HCT116 (cell line): ENCODE data around the gene LCN9. TPM values are rescaled to one million over a fixed set of nuclear protein-coding genes. Genes with fewer than 3 reads are reported as not detected.

Experiments used
- ATAC-seq: fragments of 200-7000 bp; cut with Tn5 transposase; 2 replicates; pipeline ENCODE4 v1.9.1; 2020; ENCODE audit warnings: mild to moderate bottlenecking, moderate library complexity
- BruUV-seq: library from RNA; stranded (reverse); fragments of 400-500 nt; replicated peaks from 2 replicates; lab custom pipeline; 2021; lab: Mats Ljungman, UMichigan
- CTCF ChIA-PET: fragments of 300-600 bp; sonication (Branson Sonifier 250); formaldehyde crosslinking; loops from one replicate; lab custom pipeline; 2021; ENCODE audit warnings: antibody characterized with exemption; lab: Charles Lee
- POLR2A ChIA-PET: fragments of 300-600, 350-600 bp; sonication (Branson Sonifier 250); formaldehyde crosslinking; loops from one replicate; lab custom pipeline; 2021; ENCODE audit warnings: antibody characterized with exemption; lab: Charles Lee
- RAD21 ChIA-PET, 2 experiments: fragments of 300-600 bp; sonication (Branson Sonifier 250); formaldehyde crosslinking; loops; one replicate each; lab custom pipeline; 2023; ENCODE audit warnings: low total read pairs in 2 of 2; ENCODE audit not compliant: uncharacterized antibody in 2 of 2, unreplicated experiment in 2 of 2, low non-redundant PET in 1 of 2; lab: Charles Lee
- DNase-seq: peaks from one replicate; pipeline ENCODE4 v3.0.0-alpha.2; 2010; ENCODE audit warnings: low read depth, low spot score
- H2AFZ ChIP-seq: fragments of 200-600 bp; shearing (Covaris generic), sonication (generic); 2 replicates; pipeline ENCODE4 v1.6.1; 2017; ENCODE audit warnings: low read depth, mixed run types, mixed read lengths, antibody characterized with exemption, low read length; ENCODE audit not compliant: poor library complexity, severe bottlenecking
- H3K27ac ChIP-seq: 2 replicates; pipeline ENCODE4 v1.5.1; 2012; ENCODE audit warnings: low read depth, low read length
- H3K27me3 ChIP-seq: fragments of 200-600 bp; sonication (generic); 2 replicates; pipeline ENCODE4 v1.6.1; 2016; ENCODE audit warnings: mixed run types, low read length, mixed read lengths; ENCODE audit not compliant: insufficient read depth
- H3K36me3 ChIP-seq, 2 experiments: fragments of 200-500 bp in 1 of 2; fragments of 200-600 bp in 1 of 2; sonication (Bioruptor generic) in 1 of 2; sonication (generic) in 1 of 2; 2 replicates each; pipeline versions ENCODE4 v1.5.1 to v1.6.1; 2014 to 2016; ENCODE audit warnings: low read length in 2 of 2, inconsistent platforms in 1 of 2, mixed read lengths in 1 of 2, mixed run types in 1 of 2; ENCODE audit not compliant: insufficient read depth in 2 of 2, control insufficient read depth in 1 of 2
- H3K4me1 ChIP-seq, 2 experiments: fragments of 200-600 bp in 1 of 2; sonication (generic) in 1 of 2; 2 replicates each; pipeline versions ENCODE4 v1.5.1 to v1.6.1; 2012 to 2017; ENCODE audit warnings: low read length in 2 of 2, inconsistent platforms in 1 of 2, mild to moderate bottlenecking in 1 of 2, mixed read lengths in 1 of 2, mixed run types in 1 of 2, moderate library complexity in 1 of 2; ENCODE audit not compliant: insufficient read depth in 2 of 2, control insufficient read depth in 1 of 2
- H3K4me2 ChIP-seq: fragments of 200-600 bp; sonication (generic); 2 replicates; pipeline ENCODE4 v1.6.1; 2017; ENCODE audit warnings: mixed run types, low read length, mixed read lengths
- H3K4me3 ChIP-seq, 2 experiments: fragments of 200-600 bp in 1 of 2; sonication (generic) in 1 of 2; replicated peaks in 1 of 2; 2 replicates each; pipeline ENCODE4 v1.5.1; 2011 to 2016; ENCODE audit warnings: low read length in 2 of 2, control low read depth in 1 of 2, low read depth in 1 of 2, mild to moderate bottlenecking in 1 of 2, mixed read lengths in 1 of 2, mixed run types in 1 of 2
- H3K79me2 ChIP-seq: fragments of 200-600 bp; sonication (generic); 2 replicates; pipeline ENCODE4 v1.6.1; 2017; ENCODE audit warnings: mild to moderate bottlenecking, mixed run types, low read length, moderate library complexity, mixed read lengths; ENCODE audit not compliant: insufficient read depth
- H3K9ac ChIP-seq: fragments of 200-600 bp; sonication (generic); 2 replicates; pipeline ENCODE4 v1.6.1; 2016; ENCODE audit warnings: low read length, mixed read lengths
- H3K9me2 ChIP-seq: fragments of 200-600 bp; sonication (generic), shearing (Covaris generic); 2 replicates; pipeline ENCODE4 v1.6.1; 2017; ENCODE audit warnings: mixed run types, mild to moderate bottlenecking, moderate library complexity; ENCODE audit not compliant: insufficient read depth
- H3K9me3 ChIP-seq, 2 experiments: fragments of 200-500 bp in 1 of 2; fragments of 200-600 bp in 1 of 2; sonication (Bioruptor generic) in 1 of 2; sonication (generic) in 1 of 2; 2 replicates each; pipeline ENCODE4 v1.6.1; 2014 to 2017; ENCODE audit warnings: low read length in 2 of 2, mixed read lengths in 2 of 2, inconsistent platforms in 1 of 2, low read depth in 1 of 2, mild to moderate bottlenecking in 1 of 2, mixed run types in 1 of 2, moderate library complexity in 1 of 2; ENCODE audit not compliant: control insufficient read depth in 1 of 2, insufficient read depth in 1 of 2
- H4K20me1 ChIP-seq: fragments of 200-600 bp; sonication (generic), shearing (Covaris generic); 2 replicates; pipeline ENCODE4 v1.6.1; 2017; ENCODE audit warnings: mixed run types, mild to moderate bottlenecking, moderate library complexity; ENCODE audit not compliant: insufficient read depth
- CBX3 ChIP-seq: IDR thresholded peaks from 2 replicates; pipeline ENCODE4 v1.6.1; 2012; ENCODE audit warnings: low read depth
- EGR1 ChIP-seq: IDR thresholded peaks from 2 replicates; pipeline ENCODE4 v1.6.1; 2012; ENCODE audit warnings: low read depth
- ELF1 ChIP-seq: IDR thresholded peaks from 2 replicates; pipeline ENCODE4 v1.6.1; 2012; ENCODE audit warnings: low read depth, borderline replicate concordance
- EZH2phosphoT487 ChIP-seq: fragments of 200-600 bp; IDR thresholded peaks from 2 replicates; pipeline ENCODE4 v1.6.1; 2018; ENCODE audit warnings: antibody characterized with exemption, borderline replicate concordance
- POLR2AphosphoS5 ChIP-seq: IDR thresholded peaks from 2 replicates; pipeline ENCODE4 v1.6.1; 2011; ENCODE audit warnings: mild to moderate bottlenecking, low read depth, low read length, moderate library complexity
- RAD21 ChIP-seq: IDR thresholded peaks from 2 replicates; pipeline ENCODE4 v1.6.1; 2012; ENCODE audit warnings: low read depth, mild to moderate bottlenecking
- SP1 ChIP-seq: IDR thresholded peaks from 2 replicates; pipeline ENCODE4 v1.6.1; 2012; ENCODE audit warnings: low read depth
- SRF ChIP-seq: IDR thresholded peaks from 2 replicates; pipeline ENCODE4 v1.6.1; 2012; ENCODE audit warnings: low read depth
- YY1 ChIP-seq: IDR thresholded peaks from 2 replicates; pipeline ENCODE4 v1.6.1; 2011; ENCODE audit warnings: low read length, low read depth, moderate library complexity, mild to moderate bottlenecking; ENCODE audit not compliant: insufficient replicate concordance; ENCODE audit errors: extremely low read depth
- ZFX ChIP-seq: fragments of 450-650 bp; IDR thresholded peaks from 2 replicates; pipeline ENCODE4 v1.6.1; 2017
- ZNF274 ChIP-seq: fragments of 200-500 bp; sonication (Bioruptor generic); IDR thresholded peaks from 2 replicates; pipeline ENCODE4 v1.6.1; 2014; ENCODE audit warnings: mild to moderate bottlenecking, low read depth, low read length, inconsistent platforms
- intact Hi-C: fragments of 100-400 bp; cut with micrococcal nuclease; formaldehyde crosslinking; loops from 2 replicates; pipeline ENCODE4 v1.10.0; 2022
- total RNA-seq: library from RNA; stranded (reverse); gene quantifications from one replicate; pipeline ENCODE4 v1.2.1, GENCODE V29; 2021; ENCODE audit not compliant: unreplicated experiment
- TF ChIP-seq, protein P1 (sequence below): IDR thresholded peaks from 2 replicates; pipeline ENCODE4 v1.6.1; 2012
- TF ChIP-seq, protein P2 (sequence below): IDR thresholded peaks from 2 replicates; pipeline ENCODE4 v1.6.1; 2011; ENCODE audit warnings: mild to moderate bottlenecking, low read length, moderate library complexity; ENCODE audit not compliant: insufficient replicate concordance; ENCODE audit errors: extremely low read depth
- TF ChIP-seq, protein P3 (sequence below): IDR thresholded peaks from 2 replicates; pipeline ENCODE4 v1.6.1; 2012; ENCODE audit warnings: low read depth

Gene LCN9
- total RNA-seq, 1 experiment from 2014 or later: not detected

DNA sequence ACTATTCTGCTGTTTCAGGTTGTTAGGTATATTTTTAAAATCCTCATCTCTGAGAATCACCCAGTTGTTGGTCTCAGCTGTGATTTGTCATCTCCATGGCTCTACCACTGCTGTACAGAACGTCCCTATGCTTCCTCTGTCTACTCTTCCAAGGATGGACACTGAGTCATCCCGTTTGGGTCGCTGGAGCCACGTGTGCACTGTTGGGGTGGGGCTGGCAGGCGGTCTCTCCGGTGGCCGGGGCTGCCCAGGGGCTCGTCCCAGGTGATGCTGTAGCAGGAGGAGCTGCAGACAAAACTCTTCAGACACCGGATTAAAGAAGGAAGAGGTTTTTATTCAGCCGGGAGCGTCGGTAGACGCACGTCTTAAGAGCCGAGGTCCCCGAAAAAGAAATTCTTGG, 16.9 kb downstream of the LCN9 start:
- Histone ChIP-seq H3K27ac (no peak overlapping the region), H3K9me3 (no peaks in the 10 kb centered on the region), H3K9me2 (no peaks in the 10 kb centered on the region), H4K20me1 (no peaks in the 10 kb centered on the region), H3K4me2 (no peak overlapping the region), H2AFZ (no peak overlapping the region), H3K79me2 (no peaks in the 10 kb centered on the region), H3K36me3 (no peaks in the 10 kb centered on the region), H3K4me1 (no peaks in the 10 kb centered on the region), H3K9ac (no peak overlapping the region), H3K27me3 (no peaks in the 10 kb centered on the region), H3K4me3 (no peak overlapping the region)
- ATAC-seq (no peak), DNase-seq (no peak)
- POLR2A ChIA-PET: no interaction called here
- TF ChIP-seq EGR1: no peak
- TF ChIP-seq, protein P1, sequence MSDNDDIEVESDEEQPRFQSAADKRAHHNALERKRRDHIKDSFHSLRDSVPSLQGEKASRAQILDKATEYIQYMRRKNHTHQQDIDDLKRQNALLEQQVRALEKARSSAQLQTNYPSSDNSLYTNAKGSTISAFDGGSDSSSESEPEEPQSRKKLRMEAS: no peak
- TF ChIP-seq ELF1: no peak
- no peak for TF ChIP-seq EZH2phosphoT487
- TF ChIP-seq YY1: no peak
- TF ChIP-seq, protein P2, sequence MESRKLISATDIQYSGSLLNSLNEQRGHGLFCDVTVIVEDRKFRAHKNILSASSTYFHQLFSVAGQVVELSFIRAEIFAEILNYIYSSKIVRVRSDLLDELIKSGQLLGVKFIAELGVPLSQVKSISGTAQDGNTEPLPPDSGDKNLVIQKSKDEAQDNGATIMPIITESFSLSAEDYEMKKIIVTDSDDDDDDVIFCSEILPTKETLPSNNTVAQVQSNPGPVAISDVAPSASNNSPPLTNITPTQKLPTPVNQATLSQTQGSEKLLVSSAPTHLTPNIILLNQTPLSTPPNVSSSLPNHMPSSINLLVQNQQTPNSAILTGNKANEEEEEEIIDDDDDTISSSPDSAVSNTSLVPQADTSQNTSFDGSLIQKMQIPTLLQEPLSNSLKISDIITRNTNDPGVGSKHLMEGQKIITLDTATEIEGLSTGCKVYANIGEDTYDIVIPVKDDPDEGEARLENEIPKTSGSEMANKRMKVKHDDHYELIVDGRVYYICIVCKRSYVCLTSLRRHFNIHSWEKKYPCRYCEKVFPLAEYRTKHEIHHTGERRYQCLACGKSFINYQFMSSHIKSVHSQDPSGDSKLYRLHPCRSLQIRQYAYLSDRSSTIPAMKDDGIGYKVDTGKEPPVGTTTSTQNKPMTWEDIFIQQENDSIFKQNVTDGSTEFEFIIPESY: no peak
- no peak for TF ChIP-seq SRF
- TF ChIP-seq ZNF274: no peak
- no peak for TF ChIP-seq POLR2AphosphoS5
- TF ChIP-seq CBX3: no peak
- TF ChIP-seq, protein P3, sequence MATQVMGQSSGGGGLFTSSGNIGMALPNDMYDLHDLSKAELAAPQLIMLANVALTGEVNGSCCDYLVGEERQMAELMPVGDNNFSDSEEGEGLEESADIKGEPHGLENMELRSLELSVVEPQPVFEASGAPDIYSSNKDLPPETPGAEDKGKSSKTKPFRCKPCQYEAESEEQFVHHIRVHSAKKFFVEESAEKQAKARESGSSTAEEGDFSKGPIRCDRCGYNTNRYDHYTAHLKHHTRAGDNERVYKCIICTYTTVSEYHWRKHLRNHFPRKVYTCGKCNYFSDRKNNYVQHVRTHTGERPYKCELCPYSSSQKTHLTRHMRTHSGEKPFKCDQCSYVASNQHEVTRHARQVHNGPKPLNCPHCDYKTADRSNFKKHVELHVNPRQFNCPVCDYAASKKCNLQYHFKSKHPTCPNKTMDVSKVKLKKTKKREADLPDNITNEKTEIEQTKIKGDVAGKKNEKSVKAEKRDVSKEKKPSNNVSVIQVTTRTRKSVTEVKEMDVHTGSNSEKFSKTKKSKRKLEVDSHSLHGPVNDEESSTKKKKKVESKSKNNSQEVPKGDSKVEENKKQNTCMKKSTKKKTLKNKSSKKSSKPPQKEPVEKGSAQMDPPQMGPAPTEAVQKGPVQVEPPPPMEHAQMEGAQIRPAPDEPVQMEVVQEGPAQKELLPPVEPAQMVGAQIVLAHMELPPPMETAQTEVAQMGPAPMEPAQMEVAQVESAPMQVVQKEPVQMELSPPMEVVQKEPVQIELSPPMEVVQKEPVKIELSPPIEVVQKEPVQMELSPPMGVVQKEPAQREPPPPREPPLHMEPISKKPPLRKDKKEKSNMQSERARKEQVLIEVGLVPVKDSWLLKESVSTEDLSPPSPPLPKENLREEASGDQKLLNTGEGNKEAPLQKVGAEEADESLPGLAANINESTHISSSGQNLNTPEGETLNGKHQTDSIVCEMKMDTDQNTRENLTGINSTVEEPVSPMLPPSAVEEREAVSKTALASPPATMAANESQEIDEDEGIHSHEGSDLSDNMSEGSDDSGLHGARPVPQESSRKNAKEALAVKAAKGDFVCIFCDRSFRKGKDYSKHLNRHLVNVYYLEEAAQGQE: no peak
- TF ChIP-seq SP1: no peak
- TF ChIP-seq RAD21: no peak
- TF ChIP-seq ZFX: no peak
- RAD21 ChIA-PET: no interaction called here
- BruUV-seq: no TSS peak
- intact Hi-C loops: no loop called here
- CTCF ChIA-PET: no interaction called here
